HG02798 (cell line): ENCODE data around the gene EGLN3.

Source experiments
- ATAC-seq: cut with Tn5 transposase; IDR thresholded peaks from one replicate; pipeline ENCODE4 v1.9.1; 2021; ENCODE audit warnings: mild to moderate bottlenecking; ENCODE audit not compliant: unreplicated experiment, poor library complexity

EGLN3 gene

DNA sequence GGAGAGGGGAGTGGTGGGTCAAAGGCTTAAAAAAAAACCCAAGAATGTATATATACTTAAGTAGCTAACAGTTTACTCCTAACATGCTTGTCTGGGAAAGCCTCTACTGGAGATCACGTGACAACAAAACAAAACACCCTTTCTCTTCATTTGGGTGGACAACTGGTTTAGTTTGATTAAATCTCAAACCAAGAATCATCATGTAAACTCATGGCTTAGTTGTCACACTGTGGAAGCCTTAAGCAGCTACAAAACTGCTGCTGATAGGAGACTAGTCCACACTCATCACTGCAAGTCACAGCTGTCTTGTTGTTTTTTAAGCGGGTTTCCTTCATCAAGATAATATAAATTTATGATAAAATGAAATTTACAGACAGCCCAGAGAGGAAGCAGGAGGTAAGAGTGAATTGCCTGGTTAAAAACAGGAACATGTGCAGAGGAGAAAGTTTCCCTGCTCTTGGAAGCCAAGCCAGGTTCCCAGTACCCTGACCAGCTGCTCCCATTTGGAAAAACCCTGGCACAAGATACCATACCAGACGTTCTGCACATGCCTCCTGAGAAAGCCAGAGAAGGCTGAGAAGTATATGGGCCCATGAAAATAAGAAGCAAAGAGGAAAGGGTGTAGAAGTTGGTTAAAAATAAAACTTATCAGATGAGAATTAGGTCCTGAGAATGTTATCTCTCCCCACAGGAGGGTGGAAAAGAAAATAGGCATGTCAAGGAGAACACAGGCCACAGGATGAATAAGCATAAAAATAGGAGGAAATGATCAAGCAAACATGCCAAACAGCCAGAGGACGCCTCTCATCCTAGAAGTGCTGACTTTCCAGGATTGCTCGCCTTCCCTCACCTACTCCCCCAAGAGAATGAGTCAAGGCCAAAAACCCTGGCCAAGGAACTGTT is 34.0 kb downstream of the EGLN3 start:
- ATAC-seq = no peak

DNA sequence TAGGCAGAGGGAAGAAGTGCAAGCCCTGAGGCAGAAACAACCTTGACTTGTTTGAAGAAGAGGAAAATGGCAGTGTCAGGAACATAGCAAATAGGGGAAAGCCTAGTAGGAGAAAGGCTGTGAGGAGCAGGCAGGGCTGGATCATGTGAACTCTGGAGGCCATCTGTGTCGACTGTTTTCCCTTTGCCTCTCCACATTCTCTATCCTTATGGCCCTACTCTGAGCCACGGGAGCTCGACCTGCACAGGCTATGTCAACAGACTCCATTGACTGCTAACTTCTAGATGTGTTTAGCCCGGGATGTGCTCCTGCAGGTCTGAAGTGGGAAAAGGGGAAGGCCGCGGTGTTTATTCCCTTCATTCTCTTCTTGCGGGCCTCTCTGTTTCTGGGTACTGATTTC is 35.2 kb downstream of the EGLN3 start:
- no peak for ATAC-seq

DNA sequence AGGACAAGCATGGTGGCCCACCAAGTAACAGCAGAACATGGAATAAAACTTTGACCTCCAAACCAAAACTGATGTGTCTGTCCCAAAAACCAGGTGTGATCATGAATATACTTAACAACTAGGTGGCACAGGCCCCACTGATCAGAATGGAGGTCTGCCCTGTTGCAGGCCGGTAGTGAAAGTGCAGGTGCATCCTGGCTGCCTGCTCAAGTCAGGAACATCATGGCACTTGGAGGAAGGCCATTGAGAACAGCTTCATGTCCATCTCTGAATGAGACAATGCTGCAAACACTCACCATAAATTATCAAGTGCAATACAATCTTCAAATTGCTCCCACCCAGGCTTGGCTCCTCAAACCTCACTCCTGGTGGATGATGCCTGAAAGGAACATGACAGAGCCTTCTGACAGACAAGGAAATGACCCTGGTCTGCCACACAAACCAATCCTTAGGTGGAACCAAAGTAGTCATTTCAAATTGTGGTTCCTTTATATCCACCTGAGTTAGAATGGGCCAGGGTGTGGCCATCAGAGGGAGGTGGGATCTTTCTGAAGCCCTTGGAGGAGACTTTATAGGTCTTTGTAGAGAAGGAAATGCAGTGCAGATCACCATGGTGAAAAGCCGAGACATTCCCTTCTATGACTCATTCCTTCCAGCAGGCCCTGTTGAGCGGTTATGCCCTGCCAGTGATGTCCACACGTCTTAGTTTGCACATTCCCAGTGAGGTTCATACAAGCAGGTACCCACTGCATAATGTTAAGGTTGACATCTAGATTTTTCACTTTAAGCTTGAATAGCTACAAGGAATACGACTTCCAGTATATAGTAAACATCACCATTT is 36.0 kb downstream of the EGLN3 start:
- ATAC-seq = no peak

DNA sequence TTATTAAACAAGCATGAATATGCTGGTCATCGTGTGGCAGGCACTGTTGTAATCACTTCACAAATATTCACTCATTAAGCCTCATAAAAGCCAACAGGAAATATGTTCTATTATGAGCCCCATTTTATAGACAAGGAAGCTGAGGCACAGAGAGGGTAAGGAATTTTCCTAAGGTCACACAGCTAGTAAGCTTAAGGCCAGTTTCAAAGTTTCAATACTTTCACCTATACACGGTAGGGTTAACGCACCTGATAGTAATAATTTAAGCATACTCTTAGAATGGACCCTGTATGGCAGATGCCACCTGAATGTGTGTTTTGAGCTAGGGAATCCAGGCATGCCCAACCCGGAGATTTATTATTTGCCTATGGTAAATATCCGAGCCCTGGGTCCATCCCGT is 39.8 kb downstream of the EGLN3 start:
- no peak for ATAC-seq

DNA sequence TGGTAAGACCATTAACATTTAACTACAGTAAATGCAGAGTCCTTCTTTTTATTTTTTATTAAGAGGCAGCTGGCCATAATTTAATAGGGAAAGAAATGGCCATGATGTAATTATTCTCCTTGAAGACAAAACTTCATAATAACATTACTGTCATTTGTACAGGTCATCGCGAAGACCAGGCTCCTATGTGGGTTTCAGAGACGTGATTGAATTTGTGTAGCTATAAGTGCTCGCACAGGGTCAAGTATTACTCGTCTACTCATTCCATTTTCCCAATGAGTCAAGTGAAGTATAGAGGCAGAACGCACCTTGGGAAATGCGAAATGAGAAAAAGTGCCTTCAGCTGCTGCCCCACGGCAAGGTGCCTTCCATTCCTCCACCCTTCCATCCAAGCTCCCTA is 40.4 kb downstream of the EGLN3 start:
- no peak for ATAC-seq

DNA sequence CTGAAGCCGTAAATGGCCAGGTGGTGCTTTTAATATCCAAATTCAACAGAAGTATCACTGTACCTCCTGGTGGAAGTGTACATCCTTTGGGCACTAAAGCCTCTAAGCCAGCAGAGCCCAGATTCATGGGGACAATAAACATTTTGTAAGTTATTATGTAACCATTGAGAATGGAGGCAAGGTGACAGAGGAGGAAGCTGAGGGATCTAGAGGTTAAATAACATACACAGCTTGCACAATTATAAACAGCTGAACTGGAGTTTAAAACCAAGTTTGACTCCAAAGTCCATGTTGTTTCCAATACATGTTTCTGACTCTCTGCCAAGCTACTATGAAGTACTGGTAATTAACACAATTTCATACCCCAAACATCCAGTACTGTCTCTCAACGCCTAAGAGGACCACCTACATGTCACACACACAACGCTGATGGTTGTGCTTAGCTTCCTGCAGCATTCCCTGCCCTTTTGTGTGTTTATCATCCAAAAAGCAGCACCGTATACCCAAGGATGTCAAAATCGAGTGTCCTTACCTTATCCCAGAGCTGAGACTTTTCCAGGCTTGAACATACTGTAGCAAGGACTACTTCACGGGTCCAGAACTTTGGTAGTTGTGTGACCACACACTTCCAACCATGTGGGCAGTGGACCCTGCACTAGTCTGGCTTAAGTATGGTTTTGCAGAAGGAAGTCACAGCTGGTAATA is 41.3 kb downstream of the EGLN3 start:
- ATAC-seq = no peak

DNA sequence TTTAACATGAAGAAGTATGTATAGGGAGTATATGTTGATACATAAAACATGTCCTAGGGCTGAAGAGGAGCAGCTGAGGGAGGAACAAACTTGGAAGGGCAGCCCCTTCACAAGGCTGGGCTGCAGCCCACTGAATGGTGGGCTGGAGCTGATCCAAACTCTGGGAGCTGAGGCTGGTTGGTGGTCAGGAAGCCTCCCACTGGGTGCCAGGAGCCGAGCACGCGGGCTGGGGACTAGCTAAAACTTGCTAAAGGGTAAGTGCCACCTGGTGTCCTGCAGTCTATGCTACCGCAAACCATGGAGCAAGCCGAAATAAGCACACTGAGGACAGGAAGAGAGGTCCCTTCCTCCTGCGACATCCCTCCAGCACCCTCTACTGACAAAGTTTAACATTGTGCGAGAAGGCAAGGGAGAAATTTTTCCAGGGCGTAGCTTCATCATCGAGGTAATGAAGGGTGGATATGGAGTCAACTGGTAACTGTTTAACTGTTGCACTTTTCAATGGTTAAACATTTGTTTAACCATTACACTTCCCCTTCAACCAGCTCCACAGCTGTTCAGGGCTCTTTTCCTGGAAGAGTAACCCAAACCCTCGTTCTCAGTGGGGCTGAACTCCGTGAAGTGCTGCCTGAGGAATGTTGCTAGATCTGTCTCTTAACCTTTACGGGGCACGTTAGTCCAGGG is 42.2 kb downstream of the EGLN3 start:
- no peak for ATAC-seq

DNA sequence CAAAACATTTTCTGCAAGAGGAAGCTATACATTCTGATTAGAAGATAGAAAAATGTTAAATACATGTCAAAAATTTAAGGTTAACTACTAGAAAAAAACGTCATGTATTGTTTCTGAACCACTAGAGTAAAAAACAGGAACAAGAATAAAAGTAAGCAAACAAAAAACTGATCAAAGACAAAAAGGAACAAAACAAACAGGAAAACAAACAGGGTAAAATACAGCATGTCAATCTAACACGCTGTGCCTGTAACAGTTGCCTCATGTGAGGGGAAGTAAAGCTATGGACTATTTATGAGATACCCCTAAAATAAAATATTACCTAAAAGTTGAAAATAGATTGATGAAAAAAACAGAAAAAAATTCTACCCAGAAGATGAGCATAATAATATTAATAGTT is 43.9 kb downstream of the EGLN3 start:
- no peak for ATAC-seq

DNA sequence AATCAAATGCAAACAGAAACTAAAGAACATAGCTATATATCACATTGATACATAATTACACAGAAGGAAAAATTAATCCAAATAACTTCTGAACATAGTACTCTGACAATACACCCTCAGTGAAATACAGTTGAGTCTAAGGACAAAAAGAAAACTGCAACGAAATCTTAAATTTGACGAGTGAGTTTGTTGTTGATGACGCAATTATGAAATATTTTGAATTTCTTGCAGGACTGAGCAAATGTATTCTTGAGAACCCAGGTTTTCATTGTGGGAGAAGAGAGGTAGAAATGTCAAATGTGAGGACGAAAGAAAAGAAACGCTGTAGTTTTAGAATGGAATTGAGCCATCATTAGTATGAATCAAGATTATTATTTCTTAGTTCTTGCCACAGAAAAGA is 46.3 kb downstream of the EGLN3 start:
- no peak for ATAC-seq

DNA sequence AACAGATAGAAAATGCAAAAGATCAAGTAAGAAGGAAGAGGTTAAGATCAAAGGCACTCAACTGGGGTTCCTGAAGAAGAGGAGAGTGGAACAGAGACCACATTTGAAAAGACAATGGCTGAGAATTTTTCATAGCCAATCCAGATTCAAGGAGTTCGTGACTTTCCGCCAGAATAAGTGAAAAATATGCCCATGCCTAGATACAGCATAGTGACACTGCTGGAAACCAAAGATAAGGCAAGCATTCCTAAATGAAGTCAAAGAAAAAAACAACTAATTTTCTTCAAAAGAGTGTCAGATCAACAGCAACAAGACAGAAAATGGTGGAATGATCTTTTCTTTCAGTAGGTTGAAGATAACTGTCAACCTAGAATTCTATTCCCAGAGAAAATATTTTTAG is 47.5 kb downstream of the EGLN3 start:
- no peak for ATAC-seq

DNA sequence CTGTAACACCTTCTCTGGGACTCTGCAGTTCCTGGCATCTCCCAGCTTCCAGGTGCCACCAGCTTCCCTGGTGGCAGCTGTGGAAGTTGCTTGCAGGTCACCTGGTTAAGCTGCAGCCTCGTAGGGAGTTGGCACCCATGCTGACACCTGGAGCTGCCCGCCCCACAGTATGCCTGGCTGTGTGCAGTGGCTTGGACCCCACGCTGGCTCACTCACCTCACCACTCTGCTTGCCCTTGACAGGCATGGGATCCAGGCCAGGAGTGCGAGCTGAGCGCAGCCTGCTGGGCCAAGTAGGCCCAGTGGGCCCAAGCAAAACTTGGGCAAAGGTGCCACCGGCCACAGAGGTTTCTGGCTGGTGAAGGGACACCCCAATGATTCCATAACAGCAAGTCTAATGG is 48.5 kb downstream of the EGLN3 start:
- ATAC-seq = no peak

DNA sequence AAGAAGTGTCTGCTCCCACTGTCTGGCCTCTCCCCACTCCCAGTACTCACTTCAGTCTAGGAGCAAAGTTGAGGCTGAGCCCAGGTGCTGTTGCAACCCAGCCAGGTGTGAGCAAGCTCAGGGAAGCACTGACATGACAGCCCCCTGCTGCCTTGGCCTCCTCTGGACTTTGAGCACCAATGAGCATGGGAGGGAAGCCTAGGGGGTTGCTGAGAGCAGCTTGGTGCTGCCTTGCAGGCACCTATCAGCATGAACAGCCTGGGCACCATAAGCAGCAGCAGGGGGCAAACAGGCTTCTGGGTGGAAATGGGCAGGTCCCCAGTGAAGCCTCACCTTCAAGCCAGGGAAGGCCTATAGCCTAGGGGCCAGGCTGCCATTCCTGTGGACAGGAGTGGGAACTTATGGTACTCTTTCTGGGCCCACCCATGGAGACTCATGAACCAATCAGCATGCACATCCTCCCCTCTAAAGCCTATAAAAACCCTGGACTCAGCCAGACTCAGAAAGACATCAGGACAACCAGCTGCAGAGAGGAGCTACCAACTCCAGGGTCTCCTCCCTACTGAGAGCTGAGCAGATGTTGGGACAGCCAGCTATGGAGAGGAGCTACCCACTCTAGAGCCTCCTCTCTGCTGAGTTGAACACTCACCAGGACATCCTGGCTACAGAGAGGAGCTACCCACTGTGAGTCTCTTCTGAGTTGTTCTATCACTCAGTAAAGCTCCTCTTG is 49.3 kb downstream of the EGLN3 start:
- ATAC-seq = no peak

DNA sequence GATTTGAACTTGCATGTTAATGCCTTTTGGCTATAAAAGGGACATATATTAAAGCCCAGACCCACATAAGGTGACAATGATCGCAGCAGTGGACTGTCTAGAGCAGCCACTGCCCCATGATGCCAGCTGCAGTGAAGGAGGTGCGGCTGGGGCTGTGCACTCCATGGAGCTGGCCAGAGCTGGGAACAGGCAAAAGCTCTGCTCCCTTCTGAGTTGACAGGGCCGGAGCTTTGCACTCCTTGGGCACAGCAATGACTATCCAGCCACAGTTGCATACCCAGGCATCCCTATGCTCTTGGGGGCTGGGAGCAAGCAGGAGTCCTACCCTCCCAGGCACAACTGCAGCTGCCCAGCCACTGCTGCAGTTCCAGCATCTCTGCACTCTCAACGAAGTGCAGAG is 50.2 kb downstream of the EGLN3 start:
- no peak for ATAC-seq

DNA sequence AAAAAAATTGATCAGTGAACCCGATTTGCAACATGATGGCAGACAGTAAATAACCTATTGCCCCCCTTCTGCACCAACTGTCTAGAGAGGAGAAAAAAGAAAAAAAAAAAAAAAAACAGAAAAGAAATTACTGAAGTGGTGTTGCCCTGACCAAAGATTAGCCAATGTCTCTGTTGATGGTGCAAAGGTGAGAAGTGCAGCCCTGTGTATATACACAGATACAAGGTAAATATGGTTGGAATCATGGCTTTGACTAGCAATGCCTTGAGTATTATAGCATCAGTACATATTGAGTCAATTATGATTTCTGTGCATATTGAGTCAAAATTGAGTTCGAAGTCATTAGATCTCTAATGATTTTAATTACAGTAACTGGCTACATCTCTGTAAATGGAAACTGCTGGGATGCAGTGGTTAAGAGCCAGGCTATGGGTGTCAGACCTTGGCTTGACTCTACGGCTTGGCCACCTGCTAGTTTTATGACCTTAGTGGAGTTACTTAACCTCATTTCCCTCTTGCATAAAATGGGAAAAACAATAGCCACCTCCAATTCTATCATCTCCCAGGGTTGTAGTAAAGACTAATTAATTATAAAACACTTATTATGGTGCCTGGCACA is 51.0 kb downstream of the EGLN3 start:
- no peak for ATAC-seq

DNA sequence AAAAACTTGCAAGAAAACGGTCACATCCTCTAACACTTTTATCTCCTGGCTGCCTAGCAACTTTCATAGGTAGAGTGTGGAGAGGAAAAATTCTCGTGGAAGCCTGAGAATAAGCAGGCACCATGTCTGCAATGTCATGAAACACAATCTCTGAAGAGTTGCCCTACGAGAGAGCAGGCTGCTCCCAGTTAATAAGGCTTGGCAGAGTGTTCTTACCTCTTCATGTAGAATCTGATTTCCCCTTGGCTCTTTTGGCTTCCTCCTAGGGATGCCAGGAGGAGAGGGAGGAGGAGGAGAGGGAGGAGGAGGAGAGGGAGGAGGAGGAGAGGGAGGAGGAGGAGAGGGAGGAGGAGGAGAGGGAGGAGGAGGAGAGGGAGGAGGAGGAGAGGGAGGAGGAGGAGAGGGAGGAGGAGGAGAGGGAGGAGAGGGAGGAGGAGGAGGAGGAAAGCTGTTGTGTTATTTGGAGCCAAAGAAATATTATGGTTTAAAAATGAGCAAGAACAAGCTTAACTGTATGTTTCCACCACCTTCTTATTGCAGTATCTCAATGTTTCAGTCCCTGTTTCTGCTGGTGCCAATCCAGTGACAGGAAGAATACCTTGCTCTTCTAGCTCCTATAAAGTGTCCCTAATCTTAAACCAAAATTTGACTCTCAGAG is 52.9 kb downstream of the EGLN3 start:
- no peak for ATAC-seq

DNA sequence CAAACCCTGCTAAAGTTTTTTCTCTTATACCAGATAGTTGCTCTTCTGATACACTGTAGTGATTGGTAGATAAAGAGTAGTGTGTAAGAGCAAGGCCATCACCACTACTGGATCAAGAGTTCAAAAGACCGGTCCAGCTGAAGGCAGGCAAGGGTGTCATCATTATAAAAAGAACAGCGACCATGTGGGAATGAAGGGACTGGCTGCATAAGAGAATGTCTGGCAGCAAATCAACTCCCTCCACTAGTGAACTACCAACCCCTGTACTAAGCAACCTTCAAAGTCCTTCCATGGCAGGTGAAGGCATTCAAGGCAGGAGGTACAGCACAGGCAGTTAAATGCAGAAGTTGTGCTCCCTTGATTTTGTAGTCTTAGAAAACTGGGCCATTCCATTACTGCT is 53.5 kb downstream of the EGLN3 start:
- ATAC-seq = no peak

DNA sequence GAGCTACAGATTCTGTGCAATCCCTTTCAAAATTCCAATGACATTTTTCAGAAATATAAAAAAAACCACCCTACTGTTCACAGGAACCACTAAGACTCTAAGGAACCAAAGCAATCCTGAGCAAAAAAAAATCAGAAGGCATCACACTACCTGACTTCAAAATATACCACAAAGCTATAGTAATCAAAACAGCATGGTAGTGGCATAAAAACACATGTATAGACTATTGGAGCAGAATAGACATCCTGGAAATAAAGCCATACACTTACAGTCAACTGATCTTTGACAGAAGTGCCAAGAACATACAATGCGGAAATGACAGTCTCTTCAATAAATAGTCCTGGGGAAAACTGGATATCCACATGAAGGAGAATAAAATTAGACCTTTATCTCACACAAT is 56.5 kb downstream of the EGLN3 start:
- no peak for ATAC-seq

DNA sequence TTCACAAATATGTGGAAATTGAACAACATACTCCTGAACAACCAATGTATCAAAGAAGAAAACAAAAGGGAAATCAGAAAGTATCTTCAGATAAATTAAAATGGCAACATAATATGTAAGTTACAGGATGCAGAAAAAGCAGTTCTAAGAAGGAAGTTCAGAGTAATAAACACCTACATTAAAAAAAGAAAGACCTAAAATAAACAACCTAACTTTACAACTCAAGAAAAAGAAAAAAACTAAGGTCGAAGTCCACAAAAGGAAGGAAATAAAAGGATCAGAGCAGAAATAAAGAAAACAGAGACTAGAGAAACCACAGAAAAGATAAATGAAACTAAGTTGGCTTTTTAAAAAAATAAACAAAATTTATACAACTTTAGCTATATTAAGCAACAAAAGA is 59.2 kb downstream of the EGLN3 start:
- no peak for ATAC-seq

DNA sequence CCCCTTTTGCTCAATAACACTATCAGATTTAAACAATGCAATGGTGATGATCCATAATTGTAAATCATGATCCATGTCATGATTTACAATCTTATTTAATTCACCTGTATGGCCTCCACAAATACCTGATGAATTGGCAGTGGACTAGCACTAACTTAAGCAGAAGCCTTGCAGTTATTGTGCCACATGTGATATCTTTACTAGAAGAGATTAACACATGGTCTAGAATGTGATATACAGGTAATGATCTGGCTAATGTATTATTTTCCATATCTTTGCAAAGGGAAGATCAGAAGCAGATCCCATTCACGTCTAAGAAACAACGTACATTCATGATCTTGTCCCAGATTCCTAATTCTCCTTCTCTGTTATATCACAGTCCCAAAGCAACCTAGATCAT is 66.0 kb downstream of the EGLN3 start:
- no peak for ATAC-seq
